Thoracic aorta (tissue), 2 donors: Measurements from ENCODE around the gene LY86. TPM values are rescaled to one million over a fixed set of nuclear protein-coding genes. Genes with fewer than 3 reads are reported as not detected.
"Not testable (repeated sequence)": the region's sequence is repeated elsewhere in the genome, so short reads cannot be mapped to it uniquely, and the experiment has no call there.

Source experiments
- ATAC-seq: fragments of 150-250 bp; one replicate; pipeline ENCODE4 v1.8.0; 2017; ENCODE audit warnings: low read depth; ENCODE audit not compliant: insufficient number of reproducible peaks, low FRiP score
- DNase-seq: peaks from one replicate; pipeline ENCODE4 v3.0.0-alpha.2; 2020; ENCODE audit warnings: low spot score
- H3K27ac ChIP-seq, 2 donors: fragments of 200-600 bp; sonication (generic); 1 replicate in 1 of 2; 2 replicates in 1 of 2; pipeline ENCODE4 v1.5.1; 2016; ENCODE audit warnings: mild to moderate bottlenecking in 2 of 2, moderate library complexity in 2 of 2
- H3K27me3 ChIP-seq: fragments of 200-600 bp; sonication (generic); replicated peaks from 2 replicates; pipeline ENCODE4 v1.6.0; 2016; ENCODE audit warnings: mild to moderate bottlenecking; ENCODE audit not compliant: insufficient read depth
- H3K36me3 ChIP-seq: fragments of 200-600 bp; sonication (generic); one replicate; pipeline ENCODE4 v1.5.1; 2016
- H3K4me1 ChIP-seq, 2 donors: fragments of 200-600 bp; sonication (generic); 1 replicate in 1 of 2; 2 replicates in 1 of 2; pipeline versions ENCODE4 v1.5.1 to v1.6.0; 2016; ENCODE audit warnings: low read depth in 2 of 2, mild to moderate bottlenecking in 1 of 2; ENCODE audit not compliant: control insufficient read depth in 1 of 2
- H3K4me3 ChIP-seq: fragments of 200-600 bp; sonication (generic); 2 replicates; pipeline ENCODE4 v1.5.1; 2016; ENCODE audit warnings: mild to moderate bottlenecking
- H3K9me3 ChIP-seq: fragments of 200-600 bp; sonication (generic); 2 replicates; pipeline ENCODE4 v1.5.1; 2016
- total RNA-seq, 2 donors: library from RNA; depleted of rRNA; stranded (reverse); fragments of >200 nt; gene quantifications; one replicate each; pipeline versions ENCODE4 v1.1.0 to v1.2.3, GENCODE V29; 2016
- TF ChIP-seq, protein P1 (sequence below): fragments of 200-600 bp; sonication (generic); IDR thresholded peaks from one replicate; pipeline ENCODE4 v1.5.1; 2019; ENCODE audit warnings: antibody characterized with exemption

Gene LY86
- total RNA-seq, 2 donors from 2014 or later = 4.5 to 6.5 TPM

- no peak overlapping the region for H3K27ac ChIP-seq
- H3K9me3 ChIP-seq = no peaks in the 10 kb centered on the region
- DNase-seq = no peak
- ATAC-seq = no peak
- no peaks in the 10 kb centered on the region for H3K36me3 ChIP-seq
- H3K4me3 ChIP-seq = no peak overlapping the region
- no peaks in the 10 kb centered on the region for H3K27me3 ChIP-seq
- TF ChIP-seq, protein P1, sequence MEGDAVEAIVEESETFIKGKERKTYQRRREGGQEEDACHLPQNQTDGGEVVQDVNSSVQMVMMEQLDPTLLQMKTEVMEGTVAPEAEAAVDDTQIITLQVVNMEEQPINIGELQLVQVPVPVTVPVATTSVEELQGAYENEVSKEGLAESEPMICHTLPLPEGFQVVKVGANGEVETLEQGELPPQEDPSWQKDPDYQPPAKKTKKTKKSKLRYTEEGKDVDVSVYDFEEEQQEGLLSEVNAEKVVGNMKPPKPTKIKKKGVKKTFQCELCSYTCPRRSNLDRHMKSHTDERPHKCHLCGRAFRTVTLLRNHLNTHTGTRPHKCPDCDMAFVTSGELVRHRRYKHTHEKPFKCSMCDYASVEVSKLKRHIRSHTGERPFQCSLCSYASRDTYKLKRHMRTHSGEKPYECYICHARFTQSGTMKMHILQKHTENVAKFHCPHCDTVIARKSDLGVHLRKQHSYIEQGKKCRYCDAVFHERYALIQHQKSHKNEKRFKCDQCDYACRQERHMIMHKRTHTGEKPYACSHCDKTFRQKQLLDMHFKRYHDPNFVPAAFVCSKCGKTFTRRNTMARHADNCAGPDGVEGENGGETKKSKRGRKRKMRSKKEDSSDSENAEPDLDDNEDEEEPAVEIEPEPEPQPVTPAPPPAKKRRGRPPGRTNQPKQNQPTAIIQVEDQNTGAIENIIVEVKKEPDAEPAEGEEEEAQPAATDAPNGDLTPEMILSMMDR = no peak
- H3K4me1 ChIP-seq = no peaks in the 10 kb centered on the region
These were observed 73.2 kb downstream of the LY86 start for GRCh38 chr6:6661684-6662083.

DNA sequence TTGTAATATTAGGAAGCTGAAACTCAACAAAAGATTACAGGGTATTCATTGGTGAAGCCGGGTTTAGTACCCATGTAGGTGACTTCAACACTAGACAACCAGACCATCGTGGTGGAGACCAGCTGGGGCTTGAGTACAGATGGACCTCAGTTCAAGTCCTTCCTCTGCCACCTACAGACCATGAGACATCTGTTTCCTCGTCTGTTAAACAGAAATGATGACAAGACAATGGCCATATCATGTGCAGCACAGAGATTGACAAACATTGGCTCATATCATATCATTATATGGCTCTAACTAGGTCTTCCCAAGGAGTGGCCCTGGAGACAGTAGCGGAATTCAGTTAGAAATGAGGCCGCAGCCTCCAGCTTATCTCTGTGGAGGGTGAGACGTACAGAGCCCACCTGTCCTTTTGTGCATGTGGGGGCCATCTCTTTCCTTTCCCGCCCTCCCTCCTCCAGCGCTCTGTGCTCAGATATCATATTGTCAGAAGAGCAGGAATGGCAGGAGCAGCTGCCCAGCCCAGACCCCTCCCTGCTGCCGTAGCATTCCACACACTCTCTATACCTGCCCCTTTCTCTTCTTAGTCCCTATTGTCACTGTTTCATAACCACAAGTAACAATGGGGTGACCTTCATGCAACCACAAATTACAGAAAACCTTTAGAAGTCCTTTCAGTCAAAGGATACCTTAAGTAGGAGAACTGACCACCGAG, 75.1 kb downstream of the LY86 start:
- H3K9me3 ChIP-seq = no peaks in the 10 kb centered on the region
- no peak for ATAC-seq
- H3K36me3 ChIP-seq = no peaks in the 10 kb centered on the region
- no peak overlapping the region for H3K27ac ChIP-seq
- H3K4me1 ChIP-seq = no peaks in the 10 kb centered on the region
- TF ChIP-seq, protein P1 = no peak
- DNase-seq = no peak
- no peaks in the 10 kb centered on the region for H3K27me3 ChIP-seq
- no peak overlapping the region for H3K4me3 ChIP-seq

DNA sequence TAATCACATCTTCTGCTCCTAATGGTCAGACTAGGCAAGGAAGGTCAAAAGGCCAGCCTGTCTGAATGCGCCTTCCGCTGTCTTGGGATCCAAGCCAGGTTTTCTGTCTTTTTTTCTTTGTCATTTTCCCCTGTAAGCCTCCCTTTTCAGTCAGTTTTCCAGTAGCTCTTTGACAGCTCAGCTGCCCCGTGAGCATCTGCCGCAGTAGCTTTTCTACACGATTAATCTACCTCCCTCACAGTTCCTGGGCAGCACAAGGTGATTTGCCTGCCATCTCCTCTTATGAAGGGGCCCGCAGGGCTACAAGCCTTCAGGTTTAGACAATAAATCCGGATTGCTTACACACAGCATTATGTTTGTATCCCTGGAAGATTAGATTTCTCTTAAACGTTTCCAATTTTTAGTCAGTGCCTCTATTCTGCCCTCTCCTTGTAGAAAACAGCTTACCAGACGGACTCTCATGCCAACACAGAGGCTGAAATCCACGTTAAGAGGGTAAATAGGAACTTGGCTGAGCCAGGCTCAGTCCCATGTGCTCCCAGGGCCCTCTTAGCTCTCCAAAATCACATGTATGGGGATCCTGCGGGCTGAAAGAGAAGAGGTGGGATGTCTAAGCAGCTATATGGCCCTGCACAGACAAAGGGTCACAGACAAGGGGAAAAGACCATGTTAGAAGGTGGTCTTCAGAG, 77.2 kb downstream of the LY86 start:
- H3K4me1 ChIP-seq = no peaks in the 10 kb centered on the region
- H3K27ac ChIP-seq = no peak overlapping the region
- DNase-seq (no peak), ATAC-seq (no peak)
- H3K36me3 ChIP-seq = no peaks in the 10 kb centered on the region
- no peak overlapping the region for H3K4me3 ChIP-seq
- H3K27me3 ChIP-seq = no peaks in the 10 kb centered on the region
- H3K9me3 ChIP-seq = no peaks in the 10 kb centered on the region
- TF ChIP-seq, protein P1 = no peak

- H3K4me3 ChIP-seq, H3K9me3 ChIP-seq, ATAC-seq, H3K27ac ChIP-seq, H3K27me3 ChIP-seq, H3K36me3 ChIP-seq, H3K4me1 ChIP-seq, DNase-seq: not testable (repeated sequence)
These were observed 81.6 kb downstream of the LY86 start for GRCh38 chr6:6670150-6670549.

- ATAC-seq (no peak), DNase-seq (no peak)
These were observed 86.4 kb downstream of the LY86 start for GRCh38 chr6:6674872-6675271.

More at GRCh38 chr6:6674872-6675271, 86.4 kb downstream of the LY86 start:
- Histone ChIP-seq H3K4me3 (no peak overlapping the region), H3K9me3 (no peaks in the 10 kb centered on the region), H3K27ac (no peak overlapping the region), H3K36me3 (no peaks in the 10 kb centered on the region), H3K4me1 (peaks cover 0 to 2% of the 10 kb centered on the region in 2 donors), H3K27me3 (no peaks in the 10 kb centered on the region)
- TF ChIP-seq, protein P1 = no peak
